ENCODE measurements around the gene NUDT2.

- TF ChIP-seq CTCF (IDR thresholded peaks at IDR 0.05) = no peak
- no peak for TF ChIP-seq POLR2AphosphoS5 (IDR thresholded peaks at IDR 0.05)
- TF ChIP-seq POLR2A (IDR thresholded peaks at IDR 0.05) = no peak
Measured at GRCh38 chr9:34321451-34321850, 7.9 kb upstream of the NUDT2 start.

Data from transverse colon (tissue), 4 donors.